ENCODE results near the gene PKD1L1. TPM values are rescaled to one million over a fixed set of nuclear protein-coding genes. Genes with fewer than 3 reads are reported as not detected.

The PKD1L1 gene
- total RNA-seq, 1 experiment from 2014 or later = 0.24 TPM

GRCh38 chr7:47907981-47908616 is 40.2 kb downstream of the PKD1L1 start:
- no peak overlapping the region for H3K27ac Mint-ChIP-seq (ENCODE audit: unreplicated experiment)
- no peaks in the 10 kb centered on the region for H3K9me3 Mint-ChIP-seq (ENCODE audit: low read depth, unreplicated experiment)
- CTCF ChIA-PET = interaction anchor here (1.2 kb wide), 1 partner anchor 10 kb away, joined by 3 read pairs; no protein-coding TSS in a partner anchor
- no TSS peak for BruUV-seq (replicated peaks)
- intact Hi-C loops (cut with micrococcal nuclease; ENCODE audit: unreplicated experiment) = no loop called here
- no peak overlapping the region for H3K4me3 Mint-ChIP-seq (ENCODE audit: low read depth, unreplicated experiment)
- no peak for DNase-seq
- H3K36me3 Mint-ChIP-seq (ENCODE audit: insufficient read depth, unreplicated experiment) = no peaks in the 10 kb centered on the region
- no peaks in the 10 kb centered on the region for H3K4me1 Mint-ChIP-seq (ENCODE audit: low read depth, unreplicated experiment)
- no peak for TF ChIP-seq CTCF (IDR thresholded peaks at IDR 0.05; ENCODE audit: unreplicated experiment)
- peaks cover 46% of the 10 kb centered on the region for H3K27me3 Mint-ChIP-seq (ENCODE audit: unreplicated experiment)

- intact Hi-C loops (cut with micrococcal nuclease; ENCODE audit: unreplicated experiment) = no loop called here
- Mint-ChIP-seq H3K27me3 (ENCODE audit: unreplicated experiment) (peaks cover 34% of the 10 kb centered on the region), H3K4me3 (ENCODE audit: low read depth, unreplicated experiment) (no peak overlapping the region), H3K36me3 (ENCODE audit: insufficient read depth, unreplicated experiment) (no peaks in the 10 kb centered on the region), H3K4me1 (ENCODE audit: low read depth, unreplicated experiment) (no peaks in the 10 kb centered on the region), H3K9me3 (ENCODE audit: low read depth, unreplicated experiment) (no peaks in the 10 kb centered on the region), H3K27ac (ENCODE audit: unreplicated experiment) (no peak overlapping the region)
- no peak for TF ChIP-seq CTCF (IDR thresholded peaks at IDR 0.05; ENCODE audit: unreplicated experiment)
- no TSS peak for BruUV-seq (replicated peaks)
- CTCF ChIA-PET = no interaction called here
- DNase-seq = no peak
Measured at GRCh38 chr7:47906883-47907282, 41.4 kb downstream of the PKD1L1 start.

- intact Hi-C loops (cut with micrococcal nuclease; ENCODE audit: unreplicated experiment) = no loop called here
- Mint-ChIP-seq H3K4me1 (ENCODE audit: low read depth, unreplicated experiment) (no peaks in the 10 kb centered on the region), H3K27ac (ENCODE audit: unreplicated experiment) (no peak overlapping the region), H3K4me3 (ENCODE audit: low read depth, unreplicated experiment) (no peak overlapping the region), H3K9me3 (ENCODE audit: low read depth, unreplicated experiment) (no peaks in the 10 kb centered on the region), H3K36me3 (ENCODE audit: insufficient read depth, unreplicated experiment) (no peaks in the 10 kb centered on the region), H3K27me3 (ENCODE audit: unreplicated experiment) (peaks cover 26% of the 10 kb centered on the region)
- TF ChIP-seq CTCF (IDR thresholded peaks at IDR 0.05; ENCODE audit: unreplicated experiment) = no peak
- no TSS peak for BruUV-seq (replicated peaks)
- DNase-seq = no peak
- CTCF ChIA-PET = no interaction called here
Measured at GRCh38 chr7:47905076-47905920, 43.0 kb downstream of the PKD1L1 start.

- no peaks in the 10 kb centered on the region for H3K4me1 Mint-ChIP-seq (ENCODE audit: low read depth, unreplicated experiment)
- no peak for DNase-seq
- H3K9me3 Mint-ChIP-seq (ENCODE audit: low read depth, unreplicated experiment) = no peaks in the 10 kb centered on the region
- no TSS peak for BruUV-seq (replicated peaks)
- intact Hi-C loops (cut with micrococcal nuclease; ENCODE audit: unreplicated experiment) = no loop called here
- TF ChIP-seq CTCF (IDR thresholded peaks at IDR 0.05; ENCODE audit: unreplicated experiment) = no peak
- no peak overlapping the region for H3K4me3 Mint-ChIP-seq (ENCODE audit: low read depth, unreplicated experiment)
- no peak overlapping the region for H3K27ac Mint-ChIP-seq (ENCODE audit: unreplicated experiment)
- CTCF ChIA-PET = no interaction called here
- no peaks in the 10 kb centered on the region for H3K36me3 Mint-ChIP-seq (ENCODE audit: insufficient read depth, unreplicated experiment)
- H3K27me3 Mint-ChIP-seq (ENCODE audit: unreplicated experiment) = peaks cover 29% of the 10 kb centered on the region
Measured at GRCh38 chr7:47902013-47902412, 46.3 kb downstream of the PKD1L1 start.

Measured in Calu3 (cell line).